NCI-H69 (cell line): ENCODE data around the gene CILP2.

Experiments used
- DNase-seq: peaks from one replicate; lab custom pipeline; 2025; lab: John Stamatoyannopoulos, UW

CILP2 gene, protein sequence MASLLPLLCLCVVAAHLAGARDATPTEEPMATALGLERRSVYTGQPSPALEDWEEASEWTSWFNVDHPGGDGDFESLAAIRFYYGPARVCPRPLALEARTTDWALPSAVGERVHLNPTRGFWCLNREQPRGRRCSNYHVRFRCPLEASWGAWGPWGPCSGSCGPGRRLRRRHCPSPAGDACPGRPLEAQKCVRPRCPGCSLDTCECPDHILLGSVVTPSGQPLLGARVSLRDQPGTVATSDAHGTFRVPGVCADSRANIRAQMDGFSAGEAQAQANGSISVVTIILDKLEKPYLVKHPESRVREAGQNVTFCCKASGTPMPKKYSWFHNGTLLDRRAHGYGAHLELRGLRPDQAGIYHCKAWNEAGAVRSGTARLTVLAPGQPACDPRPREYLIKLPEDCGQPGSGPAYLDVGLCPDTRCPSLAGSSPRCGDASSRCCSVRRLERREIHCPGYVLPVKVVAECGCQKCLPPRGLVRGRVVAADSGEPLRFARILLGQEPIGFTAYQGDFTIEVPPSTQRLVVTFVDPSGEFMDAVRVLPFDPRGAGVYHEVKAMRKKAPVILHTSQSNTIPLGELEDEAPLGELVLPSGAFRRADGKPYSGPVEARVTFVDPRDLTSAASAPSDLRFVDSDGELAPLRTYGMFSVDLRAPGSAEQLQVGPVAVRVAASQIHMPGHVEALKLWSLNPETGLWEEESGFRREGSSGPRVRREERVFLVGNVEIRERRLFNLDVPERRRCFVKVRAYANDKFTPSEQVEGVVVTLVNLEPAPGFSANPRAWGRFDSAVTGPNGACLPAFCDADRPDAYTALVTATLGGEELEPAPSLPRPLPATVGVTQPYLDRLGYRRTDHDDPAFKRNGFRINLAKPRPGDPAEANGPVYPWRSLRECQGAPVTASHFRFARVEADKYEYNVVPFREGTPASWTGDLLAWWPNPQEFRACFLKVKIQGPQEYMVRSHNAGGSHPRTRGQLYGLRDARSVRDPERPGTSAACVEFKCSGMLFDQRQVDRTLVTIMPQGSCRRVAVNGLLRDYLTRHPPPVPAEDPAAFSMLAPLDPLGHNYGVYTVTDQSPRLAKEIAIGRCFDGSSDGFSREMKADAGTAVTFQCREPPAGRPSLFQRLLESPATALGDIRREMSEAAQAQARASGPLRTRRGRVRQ

GRCh38 chr19:19538061-19538784 is at the start of gene CILP2:
CILP2 (plus strand) TSS chr19:19538265; CDS start chr19:19538350, 85 bp downstream.
- DNase-seq = peak; percentile 82

DNA sequence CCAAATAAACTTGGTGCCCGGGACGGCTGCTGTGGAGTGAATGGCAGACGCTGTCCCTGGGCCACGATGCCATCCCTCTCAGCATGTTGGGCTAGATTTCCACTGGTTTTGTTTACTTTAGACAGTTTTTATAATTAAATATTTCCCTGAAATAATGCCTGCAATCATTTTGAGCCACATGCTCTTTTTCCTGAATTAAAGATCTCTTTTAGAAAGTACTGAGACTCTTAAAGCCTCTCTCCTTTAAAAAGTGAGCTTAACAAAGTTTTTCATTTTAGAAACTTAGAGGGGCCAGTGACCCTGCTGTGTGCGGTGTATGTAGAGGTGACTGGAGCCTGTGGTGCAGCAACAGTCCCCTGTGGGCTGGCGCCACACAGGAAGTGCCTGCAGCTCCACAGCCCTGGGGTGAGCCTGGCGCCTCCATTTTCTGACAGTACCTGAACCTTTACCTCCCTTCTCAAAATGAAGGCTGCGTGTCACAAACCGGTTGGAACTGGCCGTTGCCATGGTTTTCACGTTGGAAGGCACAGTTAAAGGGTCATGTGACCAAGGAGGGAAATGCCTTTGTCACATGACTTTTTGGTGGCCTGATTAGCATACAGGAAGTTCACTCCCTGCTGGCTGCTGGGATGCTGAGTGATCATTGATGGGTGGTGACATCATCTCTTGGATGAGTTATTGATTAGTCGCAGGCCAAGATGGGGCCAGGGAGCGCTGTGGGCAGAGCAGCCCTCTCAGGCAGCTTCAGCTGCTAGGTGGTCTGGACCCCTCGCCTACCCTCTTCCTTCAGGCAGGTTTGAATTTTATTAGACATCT is 49.0 kb upstream of the CILP2 start:
- DNase-seq = peak; percentile 81

GRCh38 chr19:19489804-19490204 is 48.3 kb upstream of the CILP2 start:
- DNase-seq = peak; percentile 59

DNA sequence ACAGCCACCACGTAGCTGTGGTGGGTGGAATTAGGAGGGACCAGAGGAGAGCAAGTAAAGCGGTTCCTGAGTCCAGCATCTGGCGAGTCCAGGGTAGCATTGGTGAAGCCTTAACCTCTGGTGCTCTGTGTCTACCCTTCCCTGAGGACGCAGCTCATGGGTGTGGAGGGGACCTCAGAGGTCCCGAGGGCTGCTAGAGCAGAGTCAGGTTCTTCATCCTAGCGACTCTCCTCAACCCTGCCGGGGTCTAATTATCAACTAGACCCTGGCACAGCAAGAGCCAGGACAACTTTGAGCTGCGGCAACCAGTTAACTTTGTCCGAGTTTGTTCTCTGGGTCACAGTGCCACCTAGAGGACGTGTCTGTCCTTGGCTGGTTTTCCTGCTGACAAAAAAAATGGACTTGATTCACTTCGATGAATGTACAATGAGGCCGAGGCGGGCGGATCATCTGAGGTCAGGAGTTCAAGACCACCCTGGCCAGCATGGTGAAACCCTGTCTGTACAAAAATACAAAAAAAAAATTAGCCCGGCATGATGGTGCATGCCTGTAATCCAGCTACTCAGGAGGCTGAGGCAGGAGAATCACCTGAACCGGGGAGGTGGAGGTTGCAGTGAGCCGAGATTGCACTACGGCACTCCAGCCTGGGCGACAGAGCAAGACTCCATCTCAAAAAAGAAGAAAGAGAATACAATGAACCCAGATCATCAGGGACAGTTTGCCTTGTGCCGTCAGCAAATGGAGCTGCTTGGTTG is 47.7 kb upstream of the CILP2 start:
- DNase-seq = peak; percentile 78

DNA sequence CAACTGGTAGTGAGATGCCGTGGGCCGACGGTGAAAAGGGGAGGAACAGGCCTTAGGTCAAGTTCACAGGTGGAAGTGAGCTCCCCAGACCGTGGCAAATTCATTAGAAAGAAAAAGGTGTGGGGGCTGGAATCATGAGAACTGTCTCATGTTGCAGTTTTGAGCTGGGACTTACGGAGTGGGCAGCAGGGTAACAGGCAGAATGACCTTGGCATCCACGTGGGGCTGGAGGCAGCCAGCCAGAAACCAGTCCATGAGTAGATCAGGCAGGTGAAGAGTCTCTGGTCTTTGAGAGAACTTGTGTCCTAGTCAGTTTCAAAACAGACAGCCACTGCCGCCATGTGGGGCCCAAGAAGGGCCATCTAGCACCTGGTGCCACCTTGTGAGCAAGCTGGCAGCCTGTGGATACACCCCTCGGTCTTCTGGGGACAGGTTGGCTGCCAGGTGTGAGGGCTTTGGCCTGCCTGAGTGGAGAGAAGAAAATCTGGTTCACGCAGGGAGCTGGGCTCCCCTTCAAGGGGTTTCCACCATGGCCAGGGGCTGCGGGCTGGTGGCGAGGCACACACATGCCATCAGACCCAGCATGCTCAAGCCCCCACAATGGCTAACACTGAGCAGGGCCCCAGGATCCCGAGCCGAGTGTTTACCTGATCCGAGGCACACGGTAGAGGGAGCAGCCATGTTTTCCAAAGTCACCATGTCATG is 46.6 kb upstream of the CILP2 start:
- DNase-seq = no peak

- no peak for DNase-seq
Measured at GRCh38 chr19:19492026-19492610, 45.9 kb upstream of the CILP2 start.

DNA sequence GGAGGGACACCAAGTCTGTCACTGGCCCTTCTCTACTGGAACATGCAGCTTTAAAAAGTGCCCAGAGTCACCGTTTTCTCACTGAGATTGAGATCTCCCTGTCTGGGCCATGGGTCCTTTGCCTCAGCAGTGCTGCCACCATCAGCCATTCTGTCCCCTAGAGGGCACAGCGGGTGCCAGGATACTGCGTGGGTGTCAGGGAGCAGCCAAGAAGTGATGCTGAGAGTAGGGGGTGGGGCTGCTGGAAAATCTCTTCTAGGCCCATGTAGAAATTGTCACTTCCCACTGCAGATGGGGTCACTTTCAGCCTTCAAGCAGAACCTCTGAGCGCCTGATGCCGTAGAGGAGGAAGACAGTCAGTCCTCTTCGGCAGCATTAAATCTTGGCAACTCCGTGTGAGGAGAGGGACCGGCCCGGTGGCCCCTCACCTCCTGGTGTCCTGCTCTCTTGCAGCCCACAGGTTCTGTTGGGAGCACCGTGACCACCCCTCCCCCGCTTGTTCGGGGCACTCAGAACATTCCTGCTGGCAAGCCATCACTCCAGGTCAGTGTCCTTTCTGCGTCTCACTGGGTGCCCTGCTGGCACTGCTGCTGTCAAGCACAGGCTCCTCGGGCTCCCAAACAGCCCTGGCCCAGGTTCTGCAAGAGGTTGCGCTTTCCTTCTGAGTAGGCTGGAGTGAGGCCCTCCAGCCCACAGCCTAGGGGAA is 44.1 kb upstream of the CILP2 start:
- DNase-seq = no peak

- no peak for DNase-seq
Measured at GRCh38 chr19:19495614-19496603, 42.2 kb upstream of the CILP2 start.

- DNase-seq = no peak
Measured at GRCh38 chr19:19498255-19498991, 39.6 kb upstream of the CILP2 start.

GRCh38 chr19:19499272-19499995 is 38.6 kb upstream of the CILP2 start:
- no peak for DNase-seq

DNA sequence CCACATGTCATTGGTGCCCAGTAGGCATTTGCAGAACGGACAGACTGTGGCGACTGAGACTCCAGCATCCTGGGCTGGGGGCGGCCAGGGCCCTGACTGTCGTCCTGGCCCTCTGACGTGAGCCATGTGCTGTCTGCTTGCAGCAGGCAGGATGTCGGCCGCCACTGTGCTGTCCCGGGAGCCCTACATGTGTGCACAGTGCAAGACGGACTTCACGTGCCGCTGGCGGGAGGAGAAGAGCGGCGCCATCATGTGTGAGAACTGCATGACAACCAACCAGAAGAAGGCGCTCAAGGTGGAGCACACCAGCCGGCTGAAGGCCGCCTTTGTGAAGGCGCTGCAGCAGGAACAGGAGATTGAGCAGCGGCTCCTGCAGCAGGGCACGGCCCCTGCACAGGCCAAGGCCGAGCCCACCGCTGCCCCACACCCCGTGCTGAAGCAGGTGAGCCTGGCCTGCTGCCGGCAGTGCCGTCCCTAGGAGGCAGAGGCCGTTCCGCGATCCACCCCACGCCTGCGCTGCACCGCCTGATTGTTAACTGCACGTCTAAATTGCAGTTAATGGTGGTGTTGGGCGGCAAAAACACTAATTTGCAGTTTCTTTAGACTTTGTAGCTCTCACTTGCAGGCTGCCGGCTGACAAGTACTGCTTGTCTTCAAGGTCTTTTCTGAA is 37.0 kb upstream of the CILP2 start:
- no peak for DNase-seq

- no peak for DNase-seq
Measured at GRCh38 chr19:19501798-19502197, 36.3 kb upstream of the CILP2 start.

DNA sequence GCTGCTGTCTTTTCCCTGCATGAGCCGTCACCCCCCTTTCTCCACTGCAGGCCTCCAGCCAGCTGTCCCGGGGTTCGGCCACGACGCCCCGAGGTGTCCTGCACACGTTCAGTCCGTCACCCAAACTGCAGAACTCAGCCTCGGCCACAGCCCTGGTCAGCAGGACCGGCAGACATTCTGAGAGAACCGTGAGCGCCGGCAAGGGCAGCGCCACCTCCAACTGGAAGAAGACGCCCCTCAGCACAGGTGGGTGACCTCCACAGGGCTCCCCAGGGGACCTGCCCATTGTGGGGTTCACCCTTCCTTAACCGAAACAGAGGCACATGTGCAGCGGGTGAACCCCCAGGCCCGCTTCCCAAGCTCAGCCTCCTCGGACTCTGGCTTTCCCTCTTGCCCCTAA is 35.8 kb upstream of the CILP2 start:
- DNase-seq = no peak

- no peak for DNase-seq
Measured at GRCh38 chr19:19502808-19503602, 35.1 kb upstream of the CILP2 start.
